Putamen (tissue), 1 donor: ENCODE measurements around the gene TOR1AIP1.

Experiments used
- DNase-seq: peaks from one replicate; pipeline ENCODE4 v3.0.0-alpha.2; 2016; ENCODE audit warnings: low spot score

TOR1AIP1 gene

GRCh38 chr1:179881642-179882252, 338 bp upstream of the TOR1AIP1 start:
- peak; percentile 97 for DNase-seq

GRCh38 chr1:179883040-179883744, 1.1 kb downstream of the TOR1AIP1 start:
- no peak for DNase-seq

GRCh38 chr1:179883745-179884138, 1.7 kb downstream of the TOR1AIP1 start:
- DNase-seq: no peak

- DNase-seq: no peak
Measured at GRCh38 chr1:179888071-179888470, 6.0 kb downstream of the TOR1AIP1 start.

- no peak for DNase-seq
Measured at GRCh38 chr1:179889589-179889988, 7.5 kb downstream of the TOR1AIP1 start.

- DNase-seq: no peak
Measured at GRCh38 chr1:179910934-179911333, 28.8 kb downstream of the TOR1AIP1 start.

- DNase-seq: no peak
Measured at GRCh38 chr1:179911812-179912211, 29.7 kb downstream of the TOR1AIP1 start.

GRCh38 chr1:179917601-179918429, 35.7 kb downstream of the TOR1AIP1 start:
- no peak for DNase-seq

- DNase-seq: no peak
Measured at GRCh38 chr1:179921472-179921871, 39.4 kb downstream of the TOR1AIP1 start.

GRCh38 chr1:179921981-179922872, 40.1 kb downstream of the TOR1AIP1 start:
- DNase-seq: no peak

- DNase-seq: no peak
Measured at GRCh38 chr1:179923029-179923428, 40.9 kb downstream of the TOR1AIP1 start.

- DNase-seq: no peak
Measured at GRCh38 chr1:179924268-179924667, 42.2 kb downstream of the TOR1AIP1 start.

GRCh38 chr1:179925302-179925701, 43.2 kb downstream of the TOR1AIP1 start:
- no peak for DNase-seq

GRCh38 chr1:179925922-179926849, 44.1 kb downstream of the TOR1AIP1 start:
- DNase-seq: no peak

- DNase-seq: no peak
Measured at GRCh38 chr1:179926850-179927205, 44.7 kb downstream of the TOR1AIP1 start.

- DNase-seq: no peak
Measured at GRCh38 chr1:179929955-179930798, 48.1 kb downstream of the TOR1AIP1 start.

GRCh38 chr1:179930867-179931266, 48.8 kb downstream of the TOR1AIP1 start:
- DNase-seq: no peak

- DNase-seq: no peak
Measured at GRCh38 chr1:179933219-179933618, 51.1 kb downstream of the TOR1AIP1 start.

GRCh38 chr1:179935909-179936496, 53.9 kb downstream of the TOR1AIP1 start:
- DNase-seq: no peak
